Hematopoietic multipotent progenitor cell treated with erythropoietin and hydrocortisone succinate and interleukin-3 and kit ligand, for 6 days (in vitro differentiated cells): Measurements from ENCODE around the gene ARMH3.
A peak's percentile ranks its signal among the peaks of the same experiment; 100 is the strongest.
"Not testable (repeated sequence)": the region's sequence is repeated elsewhere in the genome, so short reads cannot be mapped to it uniquely, and the experiment has no call there.

ENCODE experiments used
- DNase-seq: peaks from one replicate; pipeline ENCODE4 v3.0.0-alpha.2; 2015

ARMH3 gene

DNA sequence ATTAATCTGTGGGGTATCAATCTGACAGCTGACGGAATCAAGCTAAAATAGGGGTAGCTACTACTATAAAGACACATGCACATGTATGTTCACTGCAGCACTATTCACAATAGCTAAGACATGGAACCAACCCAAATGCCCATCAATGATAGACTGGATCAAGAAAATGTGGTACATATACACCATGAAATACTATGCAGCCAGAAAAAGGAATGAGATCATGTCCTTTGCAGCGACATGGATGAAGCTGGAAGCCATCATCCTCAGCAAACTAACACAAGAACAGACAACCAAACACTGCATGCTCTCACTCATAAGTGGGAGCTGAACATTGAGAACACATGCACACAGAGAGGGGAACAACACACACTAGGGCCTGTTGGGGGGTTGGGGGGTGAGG, 75.3 kb downstream of the ARMH3 start:
- DNase-seq = not testable (repeated sequence)

DNA sequence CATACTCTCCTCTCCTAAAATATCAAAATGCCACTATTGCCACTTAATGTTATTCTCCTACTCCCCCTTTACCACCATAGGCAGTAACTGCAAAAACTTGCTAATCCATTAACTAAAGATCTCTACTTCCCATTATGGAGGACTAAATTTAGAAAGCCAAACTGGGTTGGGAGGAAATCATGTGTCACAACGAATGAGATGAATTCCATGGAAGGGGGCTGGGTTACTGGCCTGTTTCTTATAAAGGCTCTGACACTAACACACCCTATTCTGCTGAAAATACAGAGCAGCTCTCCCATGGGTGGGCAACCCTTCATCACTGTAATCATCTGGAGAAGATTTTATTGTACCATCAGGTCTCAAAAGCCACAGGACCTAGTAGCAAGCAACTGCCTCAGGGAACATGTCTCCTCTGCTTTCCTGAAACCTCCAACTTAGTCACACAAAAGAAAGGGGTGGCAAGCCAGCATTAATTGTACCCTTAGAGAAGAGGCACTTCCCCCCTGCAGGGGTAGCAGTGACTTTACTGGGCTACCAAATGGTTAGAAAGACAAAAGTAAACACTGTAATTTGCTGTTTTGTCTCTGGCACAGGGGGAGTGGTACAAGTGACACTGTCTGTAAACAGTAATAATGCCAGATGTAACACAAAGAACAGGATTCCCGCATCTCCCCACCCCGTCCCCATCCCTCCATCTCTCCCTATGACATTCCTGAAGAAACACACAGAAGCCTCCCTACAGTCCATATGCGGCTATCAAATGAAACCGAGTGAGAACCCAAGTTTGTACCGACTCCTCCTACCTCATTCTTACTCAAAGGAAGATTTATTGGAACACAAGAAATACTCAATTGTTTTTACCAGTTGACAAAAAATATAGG, 81.6 kb downstream of the ARMH3 start:
- peak; percentile 23 for DNase-seq

DNA sequence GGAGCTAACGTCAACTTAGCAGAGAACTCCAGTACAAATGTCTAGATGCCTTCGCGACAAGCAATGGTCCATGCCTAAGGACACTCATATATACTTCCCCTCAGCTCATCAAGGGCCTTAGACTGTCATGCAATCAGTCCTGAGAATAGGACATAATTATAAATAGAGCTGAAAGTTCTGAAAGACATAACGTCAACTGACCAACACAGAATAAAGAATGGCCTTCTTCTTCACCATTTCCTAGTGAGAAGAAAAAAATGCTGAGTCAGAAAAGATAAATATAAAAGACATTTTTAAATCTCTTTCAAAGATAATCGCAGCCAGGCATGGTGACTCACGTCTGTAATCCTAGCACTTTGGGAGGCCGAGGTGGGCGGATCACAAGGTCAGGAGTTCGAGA, 83.2 kb downstream of the ARMH3 start:
- DNase-seq = peak; percentile 10

DNA sequence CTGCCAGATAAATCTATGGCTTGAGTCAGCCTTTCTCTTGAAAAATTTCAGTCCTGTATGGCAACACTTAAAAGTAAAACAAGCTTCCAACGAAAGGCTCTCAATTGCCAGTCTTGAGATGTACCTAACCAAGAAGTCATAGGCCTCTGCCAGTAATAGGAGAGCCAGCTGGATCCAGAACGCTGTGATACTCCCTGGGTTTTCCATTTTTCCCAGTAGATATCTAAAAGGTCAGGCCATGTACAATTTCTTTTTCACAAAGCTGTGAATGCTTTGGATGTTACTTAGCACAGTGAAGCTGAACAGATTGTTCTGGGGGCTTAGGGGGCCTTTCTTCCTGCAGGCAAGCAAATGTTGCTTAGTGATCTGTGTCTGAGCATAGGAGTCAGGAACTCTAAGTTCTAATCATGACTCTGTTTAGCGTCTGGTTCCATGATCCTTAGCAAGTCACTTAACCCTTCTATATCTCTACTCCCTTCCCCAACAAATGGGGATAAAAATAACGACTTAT, 86.5 kb downstream of the ARMH3 start:
- DNase-seq = no peak

DNA sequence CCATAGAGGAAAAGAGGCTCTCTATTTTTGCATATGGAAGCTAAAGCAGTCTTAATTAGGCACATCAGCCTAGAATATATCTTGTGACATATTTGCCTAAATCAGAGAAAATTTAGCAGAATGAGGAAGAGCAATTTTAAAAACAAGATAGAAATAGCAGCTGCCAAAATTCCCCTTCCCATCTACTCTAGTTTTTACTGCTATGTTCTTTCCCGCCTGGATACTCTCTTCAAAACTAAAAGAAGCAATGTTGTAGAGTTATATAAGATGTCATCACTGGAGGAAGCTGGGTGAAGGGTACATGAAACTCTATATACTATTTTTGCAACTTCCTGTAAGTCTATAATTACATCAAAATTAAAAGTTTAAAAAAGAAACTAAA, 87.0 kb downstream of the ARMH3 start:
- DNase-seq = no peak

DNA sequence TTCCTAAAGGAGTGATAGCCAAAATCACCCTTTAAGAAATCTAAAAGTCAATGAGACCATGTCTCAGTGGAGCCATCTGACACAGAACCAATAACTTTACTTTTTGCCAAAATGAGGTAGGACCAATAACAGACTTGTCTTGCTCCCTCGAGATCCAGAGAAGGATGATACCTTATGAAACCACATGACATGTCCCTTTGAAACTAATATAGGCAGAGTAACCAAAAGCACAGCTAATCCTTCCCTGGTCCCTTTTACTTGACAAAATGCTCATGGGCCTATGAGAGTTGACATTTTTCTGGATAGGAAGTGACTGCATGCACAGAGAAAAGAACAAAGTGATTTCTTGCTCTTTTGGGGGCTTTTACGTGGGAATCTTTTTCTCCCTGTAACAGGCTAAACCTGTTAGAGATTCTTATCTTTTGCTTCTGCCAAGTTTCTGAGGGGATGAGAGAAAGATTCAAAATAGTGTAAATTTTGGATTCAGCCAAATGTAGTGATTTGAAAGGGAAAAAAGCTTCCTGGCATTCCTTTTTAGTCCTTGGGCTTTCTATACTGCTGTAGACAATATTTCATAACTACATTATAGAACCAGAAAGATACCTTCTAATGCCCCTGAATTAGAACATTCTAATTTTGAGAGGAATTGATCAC, 87.6 kb downstream of the ARMH3 start:
- DNase-seq = no peak

DNA sequence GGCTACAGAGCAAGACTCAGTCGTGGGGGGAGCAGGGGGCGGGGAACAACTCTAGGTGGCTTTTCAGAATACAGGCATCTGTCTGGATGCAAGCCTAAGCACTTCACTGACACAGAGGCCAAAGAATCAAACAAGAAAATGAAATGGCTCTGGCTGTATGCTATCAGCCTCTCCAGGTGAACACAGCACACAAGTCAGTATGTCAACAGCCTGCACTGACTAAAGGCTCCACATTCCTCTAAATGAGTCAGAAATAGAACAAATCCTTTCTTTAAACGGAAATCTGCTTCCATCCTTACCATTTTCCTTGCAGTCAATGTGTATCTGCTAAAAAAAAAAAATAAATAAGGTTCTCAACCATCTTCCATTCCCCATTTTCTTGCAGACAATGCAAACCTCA, 88.3 kb downstream of the ARMH3 start:
- no peak for DNase-seq

DNA sequence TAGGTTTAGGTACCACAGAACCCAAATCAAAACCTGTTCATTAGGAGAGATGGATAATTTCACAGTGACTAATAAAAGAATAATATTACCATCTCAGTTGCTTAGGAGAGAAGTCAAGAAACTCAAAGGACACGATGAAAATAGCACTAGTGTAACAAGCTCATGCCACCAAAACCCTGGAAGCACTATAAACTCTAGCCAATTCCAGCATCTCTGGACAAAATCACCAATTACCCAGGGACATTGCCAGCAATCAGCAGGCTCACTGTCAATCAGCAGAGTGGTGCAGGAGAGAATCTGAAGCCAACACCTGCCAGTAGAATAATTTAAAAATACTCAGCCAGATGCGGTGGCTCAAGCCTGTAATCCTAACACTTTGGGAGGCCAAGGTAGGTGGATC, 88.9 kb downstream of the ARMH3 start:
- DNase-seq = no peak

DNA sequence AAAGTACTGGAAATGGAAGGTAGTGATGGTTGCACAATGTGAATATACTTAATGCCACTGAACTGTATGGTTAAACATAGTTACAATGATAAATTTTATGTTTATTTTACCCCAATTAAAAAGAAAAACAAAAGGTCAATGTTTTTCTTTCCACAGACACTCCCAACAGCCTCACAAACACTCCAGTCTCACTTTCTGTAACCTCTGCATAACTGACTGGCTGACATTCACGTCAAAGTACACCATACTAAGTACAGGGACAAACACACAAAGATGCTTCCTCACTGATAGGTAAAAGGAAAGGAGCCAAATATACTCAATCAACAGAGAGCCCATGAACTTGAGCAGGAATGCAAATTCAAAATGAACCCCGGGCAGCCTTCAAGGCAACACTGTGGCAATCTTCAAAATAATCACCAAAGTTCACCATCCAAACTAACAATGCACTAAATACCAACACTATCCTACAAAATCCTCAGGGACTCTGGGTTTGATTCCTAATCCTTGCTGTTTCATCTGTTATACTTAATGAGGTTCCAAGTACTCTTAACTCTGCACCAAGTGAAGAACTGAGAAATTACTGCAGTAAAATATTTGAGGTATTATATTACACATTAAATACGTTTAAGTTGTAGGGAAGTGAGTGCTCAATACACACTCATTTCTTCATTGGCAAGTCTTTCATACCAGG, 90.8 kb downstream of the ARMH3 start:
- DNase-seq = peak; percentile 8

DNA sequence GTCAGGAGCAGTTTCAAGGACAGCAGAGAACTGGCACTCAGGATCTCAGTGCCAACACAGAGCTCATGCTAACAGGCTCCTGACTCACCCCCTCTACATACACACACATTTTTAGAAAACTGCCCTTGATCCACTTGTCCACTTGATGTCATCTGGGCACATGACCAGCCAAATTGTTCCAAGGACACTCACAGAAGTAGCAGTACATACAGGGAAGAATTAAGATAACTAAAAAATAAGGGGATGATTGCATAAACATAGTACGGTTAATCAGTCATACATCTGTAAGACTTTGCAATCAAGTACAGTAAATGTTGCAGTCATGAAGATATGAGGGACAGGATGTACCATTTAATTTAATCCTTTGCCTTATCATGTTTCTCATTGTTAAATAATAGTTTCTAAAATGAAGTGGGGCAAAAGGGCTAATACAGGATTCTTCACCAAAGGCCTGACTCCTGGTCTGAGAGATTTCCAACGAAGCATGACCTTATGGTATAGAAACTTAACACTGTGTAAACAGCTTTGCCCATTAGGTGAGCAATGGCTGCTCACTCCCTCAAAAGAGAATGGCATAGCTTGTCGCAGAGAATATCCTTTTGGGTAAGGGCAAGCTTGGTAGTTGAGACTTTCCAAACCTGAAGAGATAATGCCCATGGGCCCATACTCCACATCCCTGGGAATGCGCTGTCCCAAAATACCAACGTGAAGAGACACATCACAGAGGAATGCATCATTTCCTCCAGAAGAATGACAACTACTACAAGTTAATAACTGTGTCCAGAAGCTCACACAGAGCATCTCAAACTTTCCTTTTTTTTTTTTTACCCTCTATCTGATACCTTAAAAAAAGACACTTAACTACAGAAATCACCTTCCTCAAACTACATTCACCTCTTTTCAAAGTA, 94.1 kb downstream of the ARMH3 start:
- DNase-seq = no peak

DNA sequence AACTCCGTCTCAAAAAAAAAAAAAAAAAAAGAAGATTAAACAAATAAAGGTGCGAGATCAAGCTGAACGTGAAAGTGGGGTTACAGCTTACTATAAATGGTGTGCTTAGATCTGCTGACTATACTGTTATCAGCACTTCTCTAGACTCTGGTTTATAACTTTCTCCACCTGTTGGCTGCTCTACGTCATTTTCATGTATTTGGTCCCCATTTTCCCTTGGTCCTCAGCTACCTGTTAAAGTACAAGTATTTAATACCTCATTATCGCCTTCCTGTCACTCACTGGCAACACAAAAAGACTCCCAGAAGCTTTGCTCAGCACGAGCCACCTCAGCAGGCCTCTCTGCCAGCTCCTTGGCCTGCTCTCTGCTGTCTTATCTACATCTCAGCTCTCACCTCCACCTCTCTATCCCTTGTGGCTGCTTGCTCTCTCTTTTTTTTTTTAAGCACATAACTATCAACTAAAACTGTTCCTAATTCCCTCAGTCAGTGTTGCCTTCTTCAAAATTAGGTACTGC, 95.0 kb downstream of the ARMH3 start:
- no peak for DNase-seq

DNA sequence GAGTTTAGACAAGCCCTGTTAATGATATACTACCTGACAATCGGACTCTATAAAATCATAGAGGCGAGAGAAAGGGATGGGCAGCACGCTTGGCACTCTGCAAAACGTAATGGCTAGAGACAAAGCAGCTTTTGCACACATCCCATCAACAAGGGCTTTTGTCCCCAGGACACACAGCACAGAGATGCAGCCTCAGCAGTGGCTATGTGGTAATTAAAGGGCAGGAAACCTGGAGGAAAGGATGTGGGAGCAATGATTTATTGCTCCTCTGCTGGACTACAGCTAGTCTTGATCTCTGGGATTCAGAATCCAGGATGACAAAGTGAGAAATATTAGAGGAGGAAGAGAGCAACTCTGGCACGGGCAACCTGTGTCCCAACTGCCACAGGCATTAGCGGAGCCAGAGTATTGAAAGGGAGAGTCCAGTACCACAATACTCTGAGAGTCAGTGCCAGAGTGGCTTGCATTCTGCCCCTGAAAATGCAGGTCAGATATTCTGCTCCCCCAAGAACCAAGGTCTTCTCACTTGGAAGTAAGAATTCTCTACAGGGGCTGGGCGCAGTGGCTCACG, 96.5 kb downstream of the ARMH3 start:
- no peak for DNase-seq

DNA sequence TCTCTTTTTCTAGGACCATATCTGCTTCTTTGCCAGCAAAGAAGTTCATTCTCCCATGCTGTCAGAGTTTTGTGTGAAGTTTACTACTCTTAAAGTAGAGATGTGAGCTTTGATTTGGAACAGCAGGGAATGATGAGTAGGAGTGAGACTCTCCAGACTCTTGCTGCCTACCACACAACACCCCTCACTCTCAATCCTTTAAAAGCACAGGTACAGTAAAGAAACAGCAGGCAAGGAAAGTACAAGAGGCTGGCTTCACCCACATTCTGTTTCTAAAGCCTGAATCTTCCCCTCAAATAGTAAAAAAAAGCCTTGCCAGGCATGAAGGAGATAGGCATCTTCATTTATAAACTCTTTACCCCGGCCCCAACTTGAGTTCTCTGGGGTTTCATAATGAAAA, 97.3 kb downstream of the ARMH3 start:
- no peak for DNase-seq

DNA sequence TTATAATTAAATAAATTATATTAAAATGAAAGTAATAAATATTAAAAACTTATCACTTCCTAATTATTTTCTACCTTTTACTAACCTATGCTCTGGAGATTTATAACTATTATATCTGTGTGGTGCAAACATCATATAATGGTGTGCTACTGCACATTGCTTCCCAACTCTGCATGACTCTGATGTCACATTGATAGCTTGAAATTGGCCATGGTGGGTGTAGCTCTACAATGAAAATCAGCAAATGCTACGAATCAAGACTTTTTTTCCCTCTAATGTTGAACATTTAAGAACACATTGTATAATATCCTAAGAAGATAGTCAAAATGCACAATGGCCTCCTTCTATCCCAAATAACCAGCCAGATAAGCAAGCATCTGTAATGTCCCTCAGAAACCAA, 99.1 kb downstream of the ARMH3 start:
- DNase-seq = no peak

DNA sequence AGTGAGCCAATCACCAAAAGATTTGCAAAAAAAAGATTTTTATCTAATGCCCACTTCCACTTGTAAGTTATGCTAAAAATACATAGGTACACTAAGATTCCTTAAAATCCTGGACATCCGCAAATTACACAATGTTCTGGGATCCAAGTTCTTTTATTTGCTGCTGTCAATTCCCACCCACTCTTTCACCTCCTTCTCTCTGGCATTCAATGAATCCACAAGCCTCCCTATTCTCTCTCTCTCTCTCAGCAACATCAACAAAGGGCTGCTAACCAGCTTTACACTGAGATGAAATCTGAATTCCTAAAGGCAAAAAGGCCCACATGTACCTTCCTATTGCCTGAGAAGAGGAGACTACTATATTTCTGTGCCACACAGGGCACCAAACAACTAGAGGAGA, 99.9 kb downstream of the ARMH3 start:
- no peak for DNase-seq

DNA sequence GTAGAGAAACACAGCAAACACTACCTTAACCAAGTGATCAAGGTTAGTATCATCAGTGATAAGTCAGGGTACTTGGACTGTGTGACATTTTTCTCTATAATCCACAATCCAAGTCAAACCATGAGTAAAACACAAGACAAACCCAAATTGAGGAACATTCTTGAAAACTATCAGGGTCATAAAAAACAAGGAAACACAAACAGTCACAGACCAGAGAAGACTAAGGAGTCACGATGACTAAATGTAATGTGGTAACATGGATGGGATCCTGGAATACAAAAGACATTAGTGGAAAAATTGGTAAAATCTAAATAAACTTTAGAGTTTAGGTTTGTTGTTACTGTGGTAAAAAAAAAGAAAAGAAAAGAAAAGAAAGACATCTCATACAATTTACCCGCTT, 103.8 kb downstream of the ARMH3 start:
- DNase-seq = no peak

DNA sequence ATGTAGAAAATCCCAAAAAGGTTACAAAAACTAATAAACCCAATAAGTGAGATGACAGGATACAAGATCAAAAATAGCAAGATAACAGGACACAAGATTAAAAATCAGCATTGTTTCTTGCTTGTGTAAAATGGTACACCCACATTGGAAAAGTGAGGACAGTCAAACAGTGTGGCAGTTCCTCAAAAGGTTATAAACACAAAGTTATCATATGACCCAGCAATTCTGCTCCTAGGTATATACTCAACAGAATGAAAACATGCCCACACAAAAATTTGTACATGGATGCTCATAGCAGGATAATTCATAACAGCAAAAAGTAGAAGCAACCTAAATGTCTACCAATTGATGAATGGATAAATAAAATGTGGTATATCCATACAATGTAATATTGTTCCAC, 105.8 kb downstream of the ARMH3 start:
- DNase-seq = no peak

DNA sequence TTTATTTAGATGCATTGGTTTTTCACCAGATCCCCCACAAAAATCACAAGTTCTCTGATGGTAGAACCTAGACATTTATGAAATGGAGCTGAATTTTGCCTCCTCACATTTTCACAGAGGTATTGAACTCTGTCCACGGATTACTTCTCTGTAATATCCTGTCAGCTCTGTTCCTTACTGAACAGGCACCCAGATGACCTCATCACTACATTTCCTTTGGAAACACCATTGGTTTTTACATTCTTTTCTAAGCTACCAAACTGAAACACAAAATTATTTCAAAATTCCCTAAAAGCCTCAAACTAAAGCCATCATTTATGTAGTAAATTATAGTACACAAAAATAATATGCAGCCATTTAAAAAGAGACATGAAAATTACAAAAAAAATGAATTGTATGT, 114.1 kb downstream of the ARMH3 start:
- no peak for DNase-seq

DNA sequence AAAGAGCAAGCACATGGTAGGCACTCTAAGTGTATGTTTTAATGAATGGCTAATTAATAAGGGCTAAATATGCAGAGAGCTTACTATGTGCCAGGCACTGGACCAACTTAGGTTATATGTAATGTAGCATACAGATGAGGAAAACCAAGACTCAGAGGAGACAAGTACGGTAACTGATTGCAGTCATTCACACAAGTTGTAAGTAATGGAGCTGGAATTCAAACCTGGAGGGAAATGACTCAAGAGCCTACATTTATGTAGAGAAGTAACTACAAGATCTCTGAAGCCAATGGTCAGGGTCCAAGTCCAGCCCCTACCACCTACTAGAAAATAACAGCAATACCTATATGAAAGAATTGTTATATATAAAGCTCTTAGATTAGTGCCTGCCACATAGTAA, 115.1 kb downstream of the ARMH3 start:
- DNase-seq = no peak

DNA sequence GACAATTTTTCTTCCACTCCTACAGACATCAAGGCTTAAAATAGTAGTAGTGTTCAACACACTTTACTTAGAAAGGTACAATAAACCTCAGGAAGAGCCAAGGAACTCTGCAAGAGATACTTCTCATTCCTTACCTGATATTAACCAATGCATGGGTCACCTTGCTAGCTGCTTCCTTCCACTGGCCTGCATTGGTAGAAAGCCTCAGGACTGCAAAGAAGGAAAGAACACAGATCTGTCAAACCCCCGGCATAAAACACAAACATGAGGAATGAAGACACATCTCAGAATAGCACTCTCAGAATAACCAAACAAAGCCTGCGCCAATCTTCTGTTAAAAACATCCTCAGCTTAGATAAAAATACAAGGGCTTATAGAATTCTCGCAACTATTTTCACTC, 116.2 kb downstream of the ARMH3 start:
- no peak for DNase-seq

DNA sequence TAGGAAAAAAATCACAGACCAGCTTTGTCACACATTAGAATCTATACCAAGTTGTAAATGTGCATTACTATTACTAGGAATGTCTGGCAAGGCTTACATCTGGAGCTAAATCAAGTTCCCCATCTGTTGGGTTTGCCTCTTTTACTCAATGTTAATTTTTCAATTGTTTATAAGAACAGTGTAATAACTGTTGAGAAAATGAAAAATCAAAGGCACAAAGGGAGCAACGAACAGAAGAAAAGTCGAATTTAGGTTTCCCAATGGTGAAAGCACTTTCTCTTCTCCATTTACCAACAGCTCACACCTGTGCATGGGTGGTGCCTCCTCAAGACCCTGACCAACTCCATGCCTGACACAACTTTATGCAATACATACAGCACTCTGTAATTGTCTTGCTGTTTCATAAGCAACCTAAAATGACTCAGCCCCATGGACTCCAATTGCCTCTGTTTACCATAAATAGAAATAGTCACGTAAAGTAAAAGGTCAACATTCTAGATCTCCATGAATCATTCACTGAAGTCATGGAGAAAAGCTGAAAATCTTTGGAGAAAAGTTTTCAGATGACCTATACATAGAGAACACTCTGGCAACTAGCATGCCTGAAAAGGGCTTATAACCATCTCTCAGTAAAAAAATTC, 116.8 kb downstream of the ARMH3 start:
- no peak for DNase-seq
